VCaP (cell line): Measurements from ENCODE around the gene OR52B2.

Source experiments
- H3K27ac ChIP-seq: fragments of 450-650 bp; 2 replicates; pipeline ENCODE4 v1.5.1; 2017
- TF ChIP-seq, protein P1 (sequence below): fragments of 450-650 bp; conservative IDR thresholded peaks from 2 replicates; pipeline ENCODE4 v1.5.1; 2017; ENCODE audit warnings: mild to moderate bottlenecking, moderate library complexity

Gene OR52B2

DNA sequence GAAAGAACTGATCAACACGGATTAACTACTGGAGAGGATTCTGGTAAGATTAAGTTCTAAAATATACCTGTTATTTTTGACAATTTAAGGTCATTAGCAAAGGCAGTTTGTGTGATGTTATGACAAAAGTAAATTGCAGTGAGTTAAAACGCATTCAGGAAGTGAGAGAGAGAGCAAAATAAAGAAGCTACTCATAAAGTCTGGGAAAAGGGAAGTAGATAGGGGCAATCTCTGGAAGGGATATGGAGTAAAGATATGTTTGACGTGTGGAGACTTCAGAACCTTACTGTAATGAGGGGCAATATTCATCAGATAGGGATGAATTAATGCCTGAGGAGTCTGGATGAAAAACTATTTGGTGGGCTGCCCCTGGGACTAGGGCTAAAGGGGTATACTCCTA lies 45.9 kb downstream of the OR52B2 start:
- no peak overlapping the region for H3K27ac ChIP-seq
- TF ChIP-seq, protein P1, sequence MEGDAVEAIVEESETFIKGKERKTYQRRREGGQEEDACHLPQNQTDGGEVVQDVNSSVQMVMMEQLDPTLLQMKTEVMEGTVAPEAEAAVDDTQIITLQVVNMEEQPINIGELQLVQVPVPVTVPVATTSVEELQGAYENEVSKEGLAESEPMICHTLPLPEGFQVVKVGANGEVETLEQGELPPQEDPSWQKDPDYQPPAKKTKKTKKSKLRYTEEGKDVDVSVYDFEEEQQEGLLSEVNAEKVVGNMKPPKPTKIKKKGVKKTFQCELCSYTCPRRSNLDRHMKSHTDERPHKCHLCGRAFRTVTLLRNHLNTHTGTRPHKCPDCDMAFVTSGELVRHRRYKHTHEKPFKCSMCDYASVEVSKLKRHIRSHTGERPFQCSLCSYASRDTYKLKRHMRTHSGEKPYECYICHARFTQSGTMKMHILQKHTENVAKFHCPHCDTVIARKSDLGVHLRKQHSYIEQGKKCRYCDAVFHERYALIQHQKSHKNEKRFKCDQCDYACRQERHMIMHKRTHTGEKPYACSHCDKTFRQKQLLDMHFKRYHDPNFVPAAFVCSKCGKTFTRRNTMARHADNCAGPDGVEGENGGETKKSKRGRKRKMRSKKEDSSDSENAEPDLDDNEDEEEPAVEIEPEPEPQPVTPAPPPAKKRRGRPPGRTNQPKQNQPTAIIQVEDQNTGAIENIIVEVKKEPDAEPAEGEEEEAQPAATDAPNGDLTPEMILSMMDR, result no peak
